KMS-11 (cell line): Measurements from ENCODE around the gene SAFB2.

Source experiments
- H2AFZ ChIP-seq: fragments of 200-600 bp; sonication (generic); 2 replicates; pipeline ENCODE4 v1.6.1; 2016; ENCODE audit warnings: antibody characterized with exemption, mixed run types, low read depth
- H3K27ac ChIP-seq: fragments of 200-600 bp; sonication (generic); 2 replicates; pipeline ENCODE4 v1.6.1; 2016; ENCODE audit warnings: mild to moderate bottlenecking, mixed run types
- H3K27me3 ChIP-seq: fragments of 200-600 bp; sonication (generic); 2 replicates; pipeline ENCODE4 v1.6.1; 2017; ENCODE audit warnings: mild to moderate bottlenecking, low read depth, mixed run types, moderate library complexity; ENCODE audit not compliant: insufficient read depth
- H3K36me3 ChIP-seq: fragments of 200-600 bp; sonication (generic); 2 replicates; pipeline ENCODE4 v1.6.1; 2017; ENCODE audit warnings: mild to moderate bottlenecking, mixed run types; ENCODE audit not compliant: insufficient read depth
- H3K4me1 ChIP-seq: fragments of 200-600 bp; sonication (generic); 2 replicates; pipeline ENCODE4 v1.6.1; 2016; ENCODE audit warnings: mild to moderate bottlenecking, low read depth, mixed run types; ENCODE audit not compliant: poor library complexity, severe bottlenecking
- H3K4me2 ChIP-seq: fragments of 200-600 bp; sonication (generic); 2 replicates; pipeline ENCODE4 v1.7.0; 2016; ENCODE audit warnings: mild to moderate bottlenecking, mixed run types
- H3K4me3 ChIP-seq: fragments of 200-600 bp; sonication (generic); IDR thresholded peaks from 2 replicates; pipeline ENCODE4 v1.6.1; 2017; ENCODE audit warnings: low read depth, low read length, mixed read lengths; ENCODE audit not compliant: insufficient read depth
- H3K79me2 ChIP-seq: fragments of 200-600 bp; sonication (generic); 2 replicates; pipeline ENCODE4 v1.6.1; 2016; ENCODE audit warnings: low read depth, mixed run types; ENCODE audit not compliant: insufficient read depth
- H3K9ac ChIP-seq: fragments of 200-600 bp; sonication (generic); 2 replicates; pipeline ENCODE4 v1.6.1; 2016; ENCODE audit warnings: mild to moderate bottlenecking, mixed run types
- H4K20me1 ChIP-seq: fragments of 200-600 bp; sonication (generic); 2 replicates; pipeline ENCODE4 v1.6.1; 2016; ENCODE audit warnings: mild to moderate bottlenecking, mixed run types; ENCODE audit not compliant: insufficient read depth
- CTCF ChIP-seq: fragments of 200-600 bp; sonication (generic); conservative IDR thresholded peaks from 2 replicates; pipeline ENCODE4 v1.6.1; 2017; ENCODE audit warnings: low read depth, mild to moderate bottlenecking, antibody characterized with exemption, low read length, moderate library complexity, mixed read lengths

Gene SAFB2

GRCh38 chr19:5545984-5546383 lies 76.6 kb downstream of the SAFB2 start:
- Histone ChIP-seq H3K4me2 (no peak overlapping the region), H4K20me1 (no peaks in the 10 kb centered on the region)

GRCh38 chr19:5545051-5545450 lies 77.5 kb downstream of the SAFB2 start:
- H3K27me3 ChIP-seq, result peaks cover 61% of the 10 kb centered on the region; the same call in 1 of the 2 replicates
- H3K79me2 ChIP-seq, result no peaks in the 10 kb centered on the region
- H3K27ac ChIP-seq, result no peak overlapping the region
- H3K36me3 ChIP-seq, result no peaks in the 10 kb centered on the region
- no peak for TF ChIP-seq CTCF
- H3K4me3 ChIP-seq, result no peak overlapping the region
- H2AFZ ChIP-seq, result no peak overlapping the region
- no peak overlapping the region for H3K4me2 ChIP-seq
- H3K4me1 ChIP-seq, result no peaks in the 10 kb centered on the region
- H4K20me1 ChIP-seq, result no peaks in the 10 kb centered on the region
- no peak overlapping the region for H3K9ac ChIP-seq

More at GRCh38 chr19:5545984-5546383, 76.6 kb downstream of the SAFB2 start:
- H3K27ac ChIP-seq, result no peak overlapping the region
- peaks cover 67% of the 10 kb centered on the region; the same call in 1 of the 2 replicates for H3K27me3 ChIP-seq
- H3K36me3 ChIP-seq, result no peaks in the 10 kb centered on the region
- H2AFZ ChIP-seq, result no peak overlapping the region
- H3K79me2 ChIP-seq, result no peaks in the 10 kb centered on the region
- H3K9ac ChIP-seq, result no peak overlapping the region
- no peaks in the 10 kb centered on the region for H3K4me1 ChIP-seq
- no peak overlapping the region for H3K4me3 ChIP-seq
- TF ChIP-seq CTCF, result no peak

- no peak overlapping the region for H3K4me3 ChIP-seq
Measured at GRCh38 chr19:5542665-5543064, 79.9 kb downstream of the SAFB2 start.

GRCh38 chr19:5541456-5541855 lies 81.1 kb downstream of the SAFB2 start:
- H3K27ac ChIP-seq, result no peak overlapping the region
- no peaks in the 10 kb centered on the region for H3K79me2 ChIP-seq
- no peak overlapping the region for H3K9ac ChIP-seq
- no peak overlapping the region for H2AFZ ChIP-seq
- no peaks in the 10 kb centered on the region for H3K4me1 ChIP-seq
- no peak overlapping the region for H3K4me2 ChIP-seq
- no peaks in the 10 kb centered on the region for H4K20me1 ChIP-seq
- H3K36me3 ChIP-seq, result no peaks in the 10 kb centered on the region
- no peak for TF ChIP-seq CTCF
- H3K27me3 ChIP-seq, result peaks cover 37% of the 10 kb centered on the region; the same call in 1 of the 2 replicates
- H3K4me3 ChIP-seq, result no peak overlapping the region

More at GRCh38 chr19:5542665-5543064, 79.9 kb downstream of the SAFB2 start:
- H3K36me3 ChIP-seq, result no peaks in the 10 kb centered on the region
- no peaks in the 10 kb centered on the region for H4K20me1 ChIP-seq
- no peaks in the 10 kb centered on the region for H3K79me2 ChIP-seq
- H3K9ac ChIP-seq, result no peak overlapping the region
- TF ChIP-seq CTCF, result no peak
- peaks cover 49% of the 10 kb centered on the region; the same call in 1 of the 2 replicates for H3K27me3 ChIP-seq
- H2AFZ ChIP-seq, result no peak overlapping the region
- no peak overlapping the region for H3K4me2 ChIP-seq
- no peak overlapping the region for H3K27ac ChIP-seq
- H3K4me1 ChIP-seq, result no peaks in the 10 kb centered on the region
